ENCODE data around the gene COL4A2.
"Not testable (repeated sequence)": the region's sequence is repeated elsewhere in the genome, so short reads cannot be mapped to it uniquely, and the experiment has no call there.

The COL4A2 gene

GRCh38 chr13:110523838-110524540 lies 216.9 kb downstream of the COL4A2 start:
- peak overlapping the region in 1 of 2 donors; percentile 75 for H3K27ac Mint-ChIP-seq
- H3K9me3 Mint-ChIP-seq, result no peaks in the 10 kb centered on the region
- H3K36me3 Mint-ChIP-seq (ENCODE audit: insufficient read depth), result no peaks in the 10 kb centered on the region
- ATAC-seq (replicated peaks) (no peak), DNase-seq (no peak)
- peaks cover 20 to 25% of the 10 kb centered on the region in 2 donors for H3K4me1 Mint-ChIP-seq (ENCODE audit: low read depth in 2 of 2)
- peak overlapping the region; percentile 48 to 51 for H3K4me3 Mint-ChIP-seq
- peaks cover 12 to 23% of the 10 kb centered on the region in 2 donors for H3K27me3 Mint-ChIP-seq

- peak; percentile 27 for ATAC-seq (replicated peaks)
- Mint-ChIP-seq H3K27ac (peak overlapping the region in 1 of 2 donors; percentile 75), H3K36me3 (ENCODE audit: insufficient read depth) (no peaks in the 10 kb centered on the region), H3K4me1 (ENCODE audit: low read depth in 2 of 2) (peaks cover 20 to 25% of the 10 kb centered on the region in 2 donors), H3K27me3 (peaks cover 12 to 22% of the 10 kb centered on the region in 2 donors), H3K4me3 (peak overlapping the region; percentile 48 to 51), H3K9me3 (no peaks in the 10 kb centered on the region)
- no peak for DNase-seq
Observed at GRCh38 chr13:110524541-110525257, 217.6 kb downstream of the COL4A2 start.

- ATAC-seq (replicated peaks) (peak; percentile 44), DNase-seq (no peak)
- Mint-ChIP-seq H3K36me3 (ENCODE audit: insufficient read depth) (no peaks in the 10 kb centered on the region), H3K9me3 (no peaks in the 10 kb centered on the region), H3K4me3 (peak overlapping the region in 1 of 2 donors; percentile 48), H3K27me3 (peaks cover 12 to 13% of the 10 kb centered on the region in 2 donors), H3K4me1 (ENCODE audit: low read depth in 2 of 2) (peaks cover 20 to 25% of the 10 kb centered on the region in 2 donors), H3K27ac (peak overlapping the region in 1 of 2 donors; percentile 12)
Observed at GRCh38 chr13:110525328-110526319, 218.5 kb downstream of the COL4A2 start.

- H3K4me3 Mint-ChIP-seq, result no peak overlapping the region
- peaks cover 6 to 10% of the 10 kb centered on the region in 2 donors for H3K27me3 Mint-ChIP-seq
- peaks cover 2% of the 10 kb centered on the region for H3K36me3 Mint-ChIP-seq (ENCODE audit: insufficient read depth)
- no peak for ATAC-seq (replicated peaks)
- H3K9me3 Mint-ChIP-seq, result no peaks in the 10 kb centered on the region
- H3K4me1 Mint-ChIP-seq (ENCODE audit: low read depth in 2 of 2), result peaks cover 20 to 25% of the 10 kb centered on the region in 2 donors
- no peak overlapping the region for H3K27ac Mint-ChIP-seq
- DNase-seq, result no peak
Observed at GRCh38 chr13:110528371-110528770, 221.3 kb downstream of the COL4A2 start.

GRCh38 chr13:110528911-110529310 lies 221.8 kb downstream of the COL4A2 start:
- H3K27me3 Mint-ChIP-seq, result peaks cover 6 to 10% of the 10 kb centered on the region in 2 donors
- ATAC-seq (replicated peaks) (no peak), DNase-seq (no peak)
- H3K9me3 Mint-ChIP-seq, result no peaks in the 10 kb centered on the region
- peaks cover 20 to 22% of the 10 kb centered on the region in 2 donors for H3K4me1 Mint-ChIP-seq (ENCODE audit: low read depth in 2 of 2)
- H3K27ac Mint-ChIP-seq, result no peak overlapping the region
- no peak overlapping the region for H3K4me3 Mint-ChIP-seq
- H3K36me3 Mint-ChIP-seq (ENCODE audit: insufficient read depth), result peaks cover 2% of the 10 kb centered on the region

GRCh38 chr13:110529522-110530311 lies 222.6 kb downstream of the COL4A2 start:
- DNase-seq, result no peak
- Mint-ChIP-seq H3K36me3 (ENCODE audit: insufficient read depth) (peaks cover 2% of the 10 kb centered on the region), H3K27ac (no peak overlapping the region), H3K4me1 (ENCODE audit: low read depth in 2 of 2) (peaks cover 13 to 14% of the 10 kb centered on the region in 2 donors), H3K9me3 (no peaks in the 10 kb centered on the region), H3K27me3 (peaks cover 6 to 10% of the 10 kb centered on the region in 2 donors), H3K4me3 (no peak overlapping the region)
- no peak for ATAC-seq (replicated peaks)

- H3K27ac Mint-ChIP-seq, result no peak overlapping the region
- ATAC-seq (replicated peaks), result no peak
Observed at GRCh38 chr13:110531100-110531499, 224.0 kb downstream of the COL4A2 start.

GRCh38 chr13:110531671-110532083 lies 224.6 kb downstream of the COL4A2 start:
- H3K36me3 Mint-ChIP-seq (ENCODE audit: insufficient read depth), result peaks cover 2% of the 10 kb centered on the region
- ATAC-seq (replicated peaks) (no peak), DNase-seq (no peak)
- H3K4me1 Mint-ChIP-seq (ENCODE audit: low read depth in 2 of 2), result no peaks in the 10 kb centered on the region
- H3K4me3 Mint-ChIP-seq, result no peak overlapping the region
- no peaks in the 10 kb centered on the region for H3K9me3 Mint-ChIP-seq
- no peak overlapping the region for H3K27ac Mint-ChIP-seq
- no peaks in the 10 kb centered on the region for H3K27me3 Mint-ChIP-seq

More at GRCh38 chr13:110531100-110531499, 224.0 kb downstream of the COL4A2 start:
- Mint-ChIP-seq H3K36me3 (ENCODE audit: insufficient read depth) (peaks cover 2% of the 10 kb centered on the region), H3K4me3 (no peak overlapping the region), H3K4me1 (ENCODE audit: low read depth in 2 of 2) (peaks cover 0 to under 1% of the 10 kb centered on the region in 2 donors), H3K27me3 (no peaks in the 10 kb centered on the region), H3K9me3 (no peaks in the 10 kb centered on the region)
- no peak for DNase-seq

GRCh38 chr13:110532258-110532657 lies 225.2 kb downstream of the COL4A2 start:
- H3K4me1 Mint-ChIP-seq (ENCODE audit: low read depth in 2 of 2); H3K27me3 Mint-ChIP-seq; H3K27ac Mint-ChIP-seq; H3K4me3 Mint-ChIP-seq; H3K36me3 Mint-ChIP-seq (ENCODE audit: insufficient read depth); ATAC-seq (replicated peaks); DNase-seq; H3K9me3 Mint-ChIP-seq: not testable (repeated sequence)

GRCh38 chr13:110533771-110534670 lies 226.9 kb downstream of the COL4A2 start:
- no peak for DNase-seq
- ATAC-seq (replicated peaks), result no peak
- H3K36me3 Mint-ChIP-seq (ENCODE audit: insufficient read depth), result peaks cover 2% of the 10 kb centered on the region
- no peak overlapping the region for H3K27ac Mint-ChIP-seq
- H3K4me3 Mint-ChIP-seq, result no peak overlapping the region
- H3K27me3 Mint-ChIP-seq, result no peaks in the 10 kb centered on the region
- no peaks in the 10 kb centered on the region for H3K9me3 Mint-ChIP-seq
- no peaks in the 10 kb centered on the region for H3K4me1 Mint-ChIP-seq (ENCODE audit: low read depth in 2 of 2)

GRCh38 chr13:110535526-110535925 lies 228.4 kb downstream of the COL4A2 start:
- no peaks in the 10 kb centered on the region for H3K27me3 Mint-ChIP-seq

More at GRCh38 chr13:110535526-110535925, 228.4 kb downstream of the COL4A2 start:
- DNase-seq (no peak), ATAC-seq (replicated peaks) (no peak)
- Mint-ChIP-seq H3K9me3 (no peaks in the 10 kb centered on the region), H3K4me1 (ENCODE audit: low read depth in 2 of 2) (no peaks in the 10 kb centered on the region), H3K36me3 (ENCODE audit: insufficient read depth) (peaks cover 2% of the 10 kb centered on the region), H3K27ac (no peak overlapping the region), H3K4me3 (no peak overlapping the region)
